Heart right ventricle (tissue), 16 donors: Measurements from ENCODE around the gene CLNS1A. TPM values are rescaled to one million over a fixed set of nuclear protein-coding genes. Genes with fewer than 3 reads are reported as not detected.
"Not testable (repeated sequence)": the region's sequence is repeated elsewhere in the genome, so short reads cannot be mapped to it uniquely, and the experiment has no call there.

Experiments used
- ATAC-seq, 8 donors: fragments of 200-7000 bp; cut with Tn5 transposase; one replicate each; pipeline ENCODE4 v1.9.1; 2020; ENCODE audit warnings: mild to moderate bottlenecking in 8 of 8, moderate library complexity in 8 of 8, moderate number of reproducible peaks in 1 of 8
- DNase-seq, 2 donors: peaks; one replicate each; pipeline ENCODE4 v3.0.0-alpha.2; 2020
- H3K27ac ChIP-seq, 10 donors: fragments of 200-600 bp; sonication (generic) in 2 of 10; one replicate each; pipeline versions ENCODE4 v1.5.0 to v1.8.0; 2020 to 2022; ENCODE audit warnings: mild to moderate bottlenecking in 3 of 10
- H3K27me3 ChIP-seq, 7 donors: fragments of 200-600 bp; one replicate each; pipeline ENCODE4 v1.8.0; 2021 to 2022; ENCODE audit warnings: mild to moderate bottlenecking in 2 of 7
- H3K36me3 ChIP-seq, 9 donors: fragments of 200-600 bp; sonication (generic) in 1 of 9; one replicate each; pipeline versions ENCODE4 v1.5.0 to v1.8.0; 2020 to 2022; ENCODE audit warnings: mild to moderate bottlenecking in 2 of 9
- H3K4me1 ChIP-seq, 9 donors: fragments of 200-600 bp; sonication (generic) in 1 of 9; one replicate each; pipeline versions ENCODE4 v1.5.0 to v1.8.0; 2020 to 2022; ENCODE audit warnings: mild to moderate bottlenecking in 4 of 9
- H3K4me3 ChIP-seq, 10 donors: fragments of 200-600 bp; sonication (generic) in 2 of 10; one replicate each; pipeline versions ENCODE4 v1.5.0 to v1.8.0; 2020 to 2022; ENCODE audit warnings: mild to moderate bottlenecking in 7 of 10, moderate library complexity in 2 of 10
- H3K9me3 ChIP-seq, 11 donors: fragments of 200-600 bp in 10 of 11; sonication (generic) in 2 of 11; one replicate each; pipeline versions ENCODE4 v1.5.0 to v1.8.0; 2013 to 2022; ENCODE audit warnings: mild to moderate bottlenecking in 2 of 11, control low read depth in 1 of 11, moderate library complexity in 1 of 11
- WGBS, 2 donors: extraction: QIAGEN DNeasy Blood & Tissue Kit; methylation state at CpG; one replicate each; pipeline ENCODE4 v1.1.7; 2013; ENCODE audit warnings: inconsistent platforms in 1 of 2; 5-methylcytosine and 5-hydroxymethylcytosine counted together
- intact Hi-C, 10 donors: fragments of 100-400 bp; cut with DNase I; formaldehyde crosslinking; loops; one replicate each; pipeline versions ENCODE4 v1.11.1 to v1.14.2; 2022
- polyA plus RNA-seq, 2 donors: library from polyadenylated mRNA; stranded (reverse); fragments of 200-250 nt; gene quantifications; one replicate each; pipeline ENCODE4 v1.2.3, GENCODE V29; 2013
- total RNA-seq, 10 donors: library from RNA; stranded (reverse); fragmentation: NEBNext Ultra II Directional in 3 of 10; extraction: Animal tissue kit (Norgen Biotek cat#: 25700) in 3 of 10; gene quantifications; one replicate each; pipeline versions ENCODE4 v1.2.1 to v1.2.4, GENCODE V29; 2021 to 2023
- TF ChIP-seq, protein P1 (sequence below), 9 donors: fragments of 200-600 bp; sonication (generic) in 2 of 9; IDR thresholded peaks; one replicate each; pipeline versions ENCODE4 v1.5.0 to v1.8.0; 2021 to 2022; ENCODE audit warnings: antibody characterized with exemption in 9 of 9, mild to moderate bottlenecking in 5 of 9, moderate library complexity in 1 of 9
- donor health status: Arrhythmogenic right ventricular cardiomyopathy.
- donor health status: ischemic (EF 13 %, LVEDD 7.1; RV severe dilation, severe dysfunction).
- donor health status: healthy with polysubstance abuse.
- donor health status: DM: no; HTN: yes; CAD: no.
- donor health status: DM: no; HTN: no; CAD: no.
- donor health status: ischemic (EF 25% LVEDD 6.9; RV normal size, moderate dysfunction).
- donor health status: ischemic (EF 25% LVEDD 5.7; RV mildly dilated, moderate dysfunction).
- donor health status: healthy.
- donor health status: DM: yes; HTN: yes; CAD: no.
- donor health status: Ischemic cardiomyopathy.
- donor health status: ischemic (EF 35%, LVEDD 5.7; RV mildly dilated, moderate dysfunction).
- donor health status: nonischemic (EF 11% LVEDD 7.7; RV severe dilation, severe dysfunction).
- donor health status: DM: yes; HTN: yes; CAD: no.
- donor health status: PGD.
- donor health status: ischemic (EF 29% LVEDD 5.4; RV normal size, mild dysfunction).
- donor health status: nonischemic (EF 23%, LVEDD 6.1; RV moderate dilation, normal function).

Gene CLNS1A
- total and polyA plus RNA-seq, 12 donors = 33.0 to 85.9 (median 75.8) TPM

DNA sequence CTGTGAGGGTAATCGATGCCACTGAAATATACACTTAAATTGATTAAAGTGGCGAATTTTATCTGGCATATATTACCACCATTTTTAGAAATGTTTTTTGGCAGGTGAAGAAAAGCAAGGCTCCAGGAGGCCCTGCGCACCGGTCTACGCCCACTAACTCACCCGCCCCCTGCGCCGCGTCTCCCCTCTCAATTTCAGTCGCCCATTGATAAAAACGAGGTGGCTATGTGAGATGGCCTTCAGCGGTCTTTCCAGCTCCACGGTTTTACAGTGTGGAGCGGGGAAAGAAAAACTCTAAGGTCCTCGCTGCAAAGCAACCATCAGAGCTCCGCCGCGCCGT is 48.4 kb downstream of the CLNS1A start:
- no peaks in the 10 kb centered on the region for H3K36me3 ChIP-seq
- no peak for DNase-seq
- WGBS, 2 donors = 2% methylated on average over 19 of the region's 19 CpGs
- intact Hi-C loops = no loop called here
- peak in 6 of 8 donors; percentile 5 to 29 (median 18) for ATAC-seq
- H3K27me3 ChIP-seq = peaks cover 0 to 7% (median 0%) of the 10 kb centered on the region in 7 donors
- peak overlapping the region in 9 of 10 donors; percentile 68 to 87 (median 79) for H3K27ac ChIP-seq
- TF ChIP-seq, protein P1, sequence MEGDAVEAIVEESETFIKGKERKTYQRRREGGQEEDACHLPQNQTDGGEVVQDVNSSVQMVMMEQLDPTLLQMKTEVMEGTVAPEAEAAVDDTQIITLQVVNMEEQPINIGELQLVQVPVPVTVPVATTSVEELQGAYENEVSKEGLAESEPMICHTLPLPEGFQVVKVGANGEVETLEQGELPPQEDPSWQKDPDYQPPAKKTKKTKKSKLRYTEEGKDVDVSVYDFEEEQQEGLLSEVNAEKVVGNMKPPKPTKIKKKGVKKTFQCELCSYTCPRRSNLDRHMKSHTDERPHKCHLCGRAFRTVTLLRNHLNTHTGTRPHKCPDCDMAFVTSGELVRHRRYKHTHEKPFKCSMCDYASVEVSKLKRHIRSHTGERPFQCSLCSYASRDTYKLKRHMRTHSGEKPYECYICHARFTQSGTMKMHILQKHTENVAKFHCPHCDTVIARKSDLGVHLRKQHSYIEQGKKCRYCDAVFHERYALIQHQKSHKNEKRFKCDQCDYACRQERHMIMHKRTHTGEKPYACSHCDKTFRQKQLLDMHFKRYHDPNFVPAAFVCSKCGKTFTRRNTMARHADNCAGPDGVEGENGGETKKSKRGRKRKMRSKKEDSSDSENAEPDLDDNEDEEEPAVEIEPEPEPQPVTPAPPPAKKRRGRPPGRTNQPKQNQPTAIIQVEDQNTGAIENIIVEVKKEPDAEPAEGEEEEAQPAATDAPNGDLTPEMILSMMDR (IDR thresholded peaks at IDR 0.05) = no peak
- peaks cover 0 to 20% (median 13%) of the 10 kb centered on the region in 9 donors for H3K4me1 ChIP-seq
- H3K4me3 ChIP-seq = peak overlapping the region; percentile 47 to 80 (median 70)
- no peaks in the 10 kb centered on the region for H3K9me3 ChIP-seq

- TF ChIP-seq, protein P1 (IDR thresholded peaks at IDR 0.05) = no peak
- no peaks in the 10 kb centered on the region for H3K27me3 ChIP-seq
- ATAC-seq = no peak
- H3K4me3 ChIP-seq = no peak overlapping the region
- no peaks in the 10 kb centered on the region for H3K4me1 ChIP-seq
- H3K9me3 ChIP-seq = peaks cover 0 to 36% (median 0%) of the 10 kb centered on the region in 11 donors
- H3K27ac ChIP-seq = no peak overlapping the region
- intact Hi-C loops = no loop called here
- 78 to 82% methylated on average over 5 of the region's 5 CpGs for WGBS, 2 donors
- H3K36me3 ChIP-seq = no peaks in the 10 kb centered on the region
- no peak for DNase-seq
Observed at GRCh38 chr11:77580712-77581337, 56.8 kb downstream of the CLNS1A start.

DNA sequence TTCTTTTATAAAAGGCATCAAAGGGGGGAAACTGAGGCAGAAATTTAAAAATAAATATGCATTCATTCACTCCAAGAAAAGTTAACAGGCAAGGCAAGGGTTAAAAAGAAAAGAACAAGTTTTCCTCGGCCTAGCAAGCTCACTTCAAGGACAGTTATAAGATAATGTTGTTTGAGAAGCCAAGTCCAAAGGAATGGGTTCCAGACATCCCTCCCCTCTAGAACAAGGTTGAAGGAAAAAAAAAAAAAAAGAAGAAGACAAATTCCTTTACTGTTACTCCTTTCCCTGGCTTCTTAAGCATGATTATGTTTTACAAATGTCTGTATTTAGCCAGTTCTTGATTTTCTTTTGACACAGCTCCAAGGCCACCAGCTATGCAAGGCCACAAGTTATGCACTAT is 62.2 kb downstream of the CLNS1A start:
- intact Hi-C loops, H3K36me3 ChIP-seq, DNase-seq, H3K9me3 ChIP-seq, H3K4me1 ChIP-seq, H3K27me3 ChIP-seq, ATAC-seq, H3K27ac ChIP-seq, H3K4me3 ChIP-seq: not testable (repeated sequence)
- 8 to 10% methylated on average over 1 of the region's 1 CpG for WGBS, 2 donors

DNA sequence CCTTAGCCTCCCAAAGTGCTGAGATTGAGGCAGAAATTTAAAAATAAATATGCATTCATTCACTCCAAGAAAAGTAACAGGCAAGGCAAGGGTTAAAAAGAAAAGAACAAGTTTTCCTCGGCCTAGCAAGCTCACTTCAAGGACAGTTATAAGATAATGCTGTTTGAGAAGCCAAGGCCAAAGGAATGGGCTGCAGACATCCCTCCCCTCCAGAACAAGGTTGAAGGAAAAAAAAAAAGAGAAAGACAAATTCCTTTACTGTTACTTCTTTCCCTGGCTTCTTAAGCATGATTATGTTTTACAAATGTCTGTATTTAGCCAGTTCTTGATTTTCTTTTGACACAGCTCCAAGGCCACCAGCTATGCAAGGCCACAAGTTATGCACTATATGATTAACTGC is 66.7 kb downstream of the CLNS1A start:
- H3K27me3 ChIP-seq, intact Hi-C loops, H3K36me3 ChIP-seq: not testable (repeated sequence)

DNA sequence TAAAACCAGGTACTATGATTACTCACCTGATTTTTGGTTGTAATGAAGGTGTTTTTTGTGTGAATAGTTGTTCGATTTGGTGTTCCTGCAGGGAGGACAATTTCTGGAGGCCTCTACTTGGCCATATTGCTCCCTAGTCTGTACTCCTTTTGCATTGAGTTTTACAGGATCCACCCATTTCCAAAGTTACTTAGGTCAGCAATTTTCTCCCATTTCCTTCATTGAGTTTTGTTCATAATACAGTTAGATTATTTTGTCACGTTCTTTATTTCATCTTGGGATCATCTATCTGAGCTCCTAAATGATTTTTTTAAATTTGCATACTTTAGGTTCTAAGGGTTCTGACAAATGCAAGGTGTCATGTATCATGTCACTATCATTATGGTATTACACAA is 67.9 kb downstream of the CLNS1A start:
- Histone ChIP-seq H3K4me3 (no peak overlapping the region), H3K27ac (no peak overlapping the region), H3K27me3 (peaks cover 0 to 8% (median 0%) of the 10 kb centered on the region in 7 donors), H3K9me3 (no peaks in the 10 kb centered on the region), H3K4me1 (no peaks in the 10 kb centered on the region), H3K36me3 (no peaks in the 10 kb centered on the region)
- no peak for ATAC-seq
- TF ChIP-seq, protein P1 (IDR thresholded peaks at IDR 0.05) = no peak
- intact Hi-C loops = no loop called here
- DNase-seq = no peak
- WGBS, 2 donors = 83 to 88% methylated on average over 2 of the region's 2 CpGs

More for the DNA sequence above, 66.7 kb downstream of the CLNS1A start:
- not testable (repeated sequence) for ATAC-seq, H3K4me3 ChIP-seq, H3K9me3 ChIP-seq, DNase-seq, H3K4me1 ChIP-seq, H3K27ac ChIP-seq
- 5 to 10% methylated on average over 1 of the region's 1 CpG for WGBS, 2 donors
